Measurements from ENCODE around the gene ASF1A. TPM values are rescaled to one million over a fixed set of nuclear protein-coding genes. Genes with fewer than 3 reads are reported as not detected.

ASF1A gene
- polyA plus RNA-seq, 1 experiment, result 12.4 TPM

DNA sequence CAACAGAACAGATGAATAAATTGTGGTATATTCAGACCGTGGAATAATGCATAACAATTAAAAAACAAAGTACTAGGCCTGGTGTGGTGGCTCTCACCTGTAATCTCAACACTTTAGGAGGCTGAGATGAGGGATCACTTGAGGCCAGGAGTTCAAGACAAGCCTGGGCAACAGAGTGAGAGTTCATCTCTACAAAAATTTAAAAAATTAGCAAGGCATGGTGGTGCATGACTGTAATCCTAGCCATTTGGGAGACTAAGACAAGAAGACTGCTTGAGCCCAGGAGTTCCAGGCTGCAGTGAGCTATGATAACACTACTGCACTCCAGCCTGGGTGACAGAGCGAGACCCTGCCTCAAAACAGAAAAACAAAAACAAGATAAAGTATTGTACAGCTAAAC, 16.1 kb upstream of the ASF1A start:
- no peaks in the 10 kb centered on the region; the same call in 1 of the 2 replicates for H3K36me3 ChIP-seq (ENCODE audit: control insufficient read depth, insufficient read depth, low read length)
- ChIA-PET CTCF (no interaction called here), POLR2A (no interaction called here)
- TF ChIP-seq CTCF (IDR thresholded peaks at IDR 0.05; ENCODE audit: insufficient read depth, low read depth, low read length), result no peak
- H3K4me3 ChIP-seq (ENCODE audit: low read depth, low read length), result no peak overlapping the region
- no peaks in the 10 kb centered on the region for H3K27me3 ChIP-seq (ENCODE audit: control insufficient read depth, insufficient read depth, low read length)
- no peak for DNase-seq (ENCODE audit: low read depth)

DNA sequence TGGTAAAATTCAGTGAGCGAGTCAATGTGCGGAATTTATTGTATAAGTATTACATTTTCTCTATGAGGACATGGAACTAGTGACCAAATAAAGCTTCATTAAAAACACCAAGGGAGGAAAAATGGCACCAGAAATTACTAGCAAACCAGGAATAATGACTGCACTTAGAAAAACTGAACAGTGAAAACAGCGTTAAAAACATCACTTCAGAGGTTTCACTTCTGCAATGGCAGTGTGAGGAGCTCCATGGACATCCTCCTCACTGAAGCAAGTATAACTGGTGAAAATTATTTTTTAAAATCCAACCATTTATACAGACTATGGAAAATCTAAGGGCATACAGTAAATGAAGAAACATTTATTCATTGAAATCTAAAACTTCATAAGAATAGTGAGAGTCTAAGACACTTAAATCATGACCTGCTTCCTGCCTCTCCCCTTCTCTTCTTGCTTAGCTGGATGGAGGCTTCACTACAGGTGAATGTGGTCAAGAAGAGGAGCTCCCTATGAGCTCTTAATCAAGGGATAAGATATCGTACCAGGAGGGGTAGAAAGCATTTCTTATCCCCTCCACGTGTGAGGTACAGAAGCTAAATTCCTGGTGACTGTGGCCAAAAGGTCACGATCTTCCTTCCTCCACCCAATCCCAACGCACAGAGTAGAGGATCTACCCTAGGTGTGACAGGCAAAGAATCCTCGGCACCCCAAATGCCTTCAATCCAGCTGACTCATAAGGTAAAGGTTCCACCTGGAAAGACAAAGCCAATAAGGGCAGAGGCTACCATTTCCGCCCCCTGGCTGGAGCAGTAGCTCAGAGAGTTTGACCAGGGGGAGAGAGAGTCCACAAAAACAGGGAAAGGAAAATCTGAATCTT, 12.3 kb upstream of the ASF1A start:
- TF ChIP-seq CTCF (IDR thresholded peaks at IDR 0.05; ENCODE audit: insufficient read depth, low read depth, low read length), result no peak
- ChIA-PET POLR2A (interaction anchor here (0.7 kb wide), 1 partner anchor 97 kb away, joined by 5 read pairs; no protein-coding TSS in a partner anchor), CTCF (interaction anchor here (0.7 to 0.8 kb wide), 3 partner anchors 16 to 64 kb away, joined by 3 to 4 read pairs (median 3); no protein-coding TSS in a partner anchor)
- H3K27me3 ChIP-seq (ENCODE audit: control insufficient read depth, insufficient read depth, low read length), result no peaks in the 10 kb centered on the region
- H3K4me3 ChIP-seq (ENCODE audit: low read depth, low read length), result no peak overlapping the region
- no peak for DNase-seq (ENCODE audit: low read depth)
- H3K36me3 ChIP-seq (ENCODE audit: control insufficient read depth, insufficient read depth, low read length), result no peaks in the 10 kb centered on the region

DNA sequence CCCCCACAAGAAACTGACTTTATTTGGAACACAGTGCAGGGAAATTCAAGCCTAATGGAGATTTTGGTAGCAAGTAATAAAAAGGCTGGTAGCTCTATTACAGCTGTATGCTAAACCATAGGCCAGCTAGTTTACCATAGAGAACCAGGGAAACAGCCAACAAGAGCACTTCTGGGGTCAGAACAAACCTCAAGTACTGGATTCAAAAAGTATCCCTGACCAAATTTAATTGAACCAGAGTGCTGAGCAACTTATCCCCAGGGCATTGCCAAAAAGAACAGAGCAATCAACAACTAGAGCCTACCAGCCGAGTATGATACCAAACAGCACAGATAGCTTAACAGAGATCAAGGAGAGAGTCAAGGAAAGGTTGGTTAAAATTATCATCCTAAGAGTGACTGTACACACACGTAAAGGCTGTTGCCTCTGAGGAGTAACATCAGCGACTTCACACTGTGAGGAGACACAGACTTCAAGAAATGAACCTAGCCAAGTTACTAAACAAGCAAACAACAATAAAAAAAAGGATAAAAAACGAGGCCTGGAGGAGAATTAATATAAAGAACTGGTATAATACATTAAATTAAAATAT, 11.5 kb upstream of the ASF1A start:
- Histone ChIP-seq H3K27me3 (ENCODE audit: control insufficient read depth, insufficient read depth, low read length) (no peaks in the 10 kb centered on the region), H3K4me3 (ENCODE audit: low read depth, low read length) (no peak overlapping the region), H3K36me3 (ENCODE audit: control insufficient read depth, insufficient read depth, low read length) (no peaks in the 10 kb centered on the region)
- POLR2A ChIA-PET, result interaction anchor here (0.7 kb wide), 1 partner anchor 98 kb away, joined by 5 read pairs; no protein-coding TSS in a partner anchor
- CTCF ChIA-PET, result interaction anchor here (0.6 to 0.8 kb wide), 2 partner anchors 37 to 394 kb away, joined by 3 read pairs; no protein-coding TSS in a partner anchor
- TF ChIP-seq CTCF (IDR thresholded peaks at IDR 0.05; ENCODE audit: insufficient read depth, low read depth, low read length), result no peak
- DNase-seq (ENCODE audit: low read depth), result no peak

GRCh38 chr6:118886641-118887040, 7.3 kb upstream of the ASF1A start:
- no peak for TF ChIP-seq CTCF (IDR thresholded peaks at IDR 0.05; ENCODE audit: insufficient read depth, low read depth, low read length)
- CTCF ChIA-PET, result interaction anchor here (0.7 kb wide), 1 partner anchor 10 kb away, joined by 4 read pairs; no protein-coding TSS in a partner anchor

DNA sequence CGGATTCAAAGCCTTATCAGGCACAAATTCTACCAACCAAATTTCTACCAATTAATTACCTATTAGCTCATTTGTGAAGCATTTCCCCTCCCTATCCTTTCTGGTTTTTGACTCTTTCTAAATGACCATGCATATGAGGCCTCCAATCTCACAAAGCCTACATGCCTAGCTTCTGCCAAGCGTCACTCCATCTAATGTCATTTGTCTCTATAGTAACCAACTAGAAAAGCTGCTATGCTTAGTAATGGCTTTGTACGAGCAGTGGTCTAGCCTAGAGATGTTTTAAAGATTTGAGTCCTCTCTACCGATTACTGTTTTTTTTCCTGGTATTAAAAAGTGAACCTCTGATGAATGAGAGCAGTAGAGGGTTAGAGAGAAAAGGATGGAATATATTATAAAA, 4.8 kb upstream of the ASF1A start:
- no peak for DNase-seq (ENCODE audit: low read depth)
- no peak for TF ChIP-seq CTCF (IDR thresholded peaks at IDR 0.05; ENCODE audit: insufficient read depth, low read depth, low read length)
- Histone ChIP-seq H3K27me3 (ENCODE audit: control insufficient read depth, insufficient read depth, low read length) (no peaks in the 10 kb centered on the region), H3K36me3 (ENCODE audit: control insufficient read depth, insufficient read depth, low read length) (no peaks in the 10 kb centered on the region), H3K4me3 (ENCODE audit: low read depth, low read length) (no peak overlapping the region)
- CTCF ChIA-PET, result no interaction called here
- POLR2A ChIA-PET, result no interaction called here

More at GRCh38 chr6:118886641-118887040, 7.3 kb upstream of the ASF1A start:
- Histone ChIP-seq H3K27me3 (ENCODE audit: control insufficient read depth, insufficient read depth, low read length) (no peaks in the 10 kb centered on the region), H3K36me3 (ENCODE audit: control insufficient read depth, insufficient read depth, low read length) (no peaks in the 10 kb centered on the region), H3K4me3 (ENCODE audit: low read depth, low read length) (no peak overlapping the region)
- POLR2A ChIA-PET, result no interaction called here
- no peak for DNase-seq (ENCODE audit: low read depth)
